Suppressor macrophage treated with lipopolysaccharide for 4 hours (primary cell): ENCODE data around the gene PDGFRB.
"Not testable (repeated sequence)": the region's sequence is repeated elsewhere in the genome, so short reads cannot be mapped to it uniquely, and the experiment has no call there.

Experiments used
- DNase-seq: peaks from one replicate; pipeline ENCODE4 v3.0.0-alpha.2; 2020

Gene PDGFRB

GRCh38 chr5:150112201-150113046 lies 43.2 kb downstream of the PDGFRB start:
- DNase-seq, result peak; percentile 91

GRCh38 chr5:150111122-150111521 lies 44.5 kb downstream of the PDGFRB start:
- no peak for DNase-seq

- no peak for DNase-seq
Measured at GRCh38 chr5:150109921-150110320, 45.7 kb downstream of the PDGFRB start.

GRCh38 chr5:150108711-150109514 lies 46.7 kb downstream of the PDGFRB start:
- no peak for DNase-seq

GRCh38 chr5:150107909-150108447 lies 47.7 kb downstream of the PDGFRB start:
- DNase-seq, result no peak

GRCh38 chr5:150106674-150107426 lies 48.8 kb downstream of the PDGFRB start:
- DNase-seq, result no peak

GRCh38 chr5:150105928-150106615 lies 49.6 kb downstream of the PDGFRB start:
- DNase-seq, result peak; percentile 95

- DNase-seq, result no peak
Measured at GRCh38 chr5:150104550-150104870, 51.1 kb downstream of the PDGFRB start.

GRCh38 chr5:150103678-150104549 lies 51.7 kb downstream of the PDGFRB start:
- DNase-seq, result no peak

GRCh38 chr5:150101023-150101422 lies 54.6 kb downstream of the PDGFRB start:
- no peak for DNase-seq

GRCh38 chr5:150097152-150097551 lies 58.5 kb downstream of the PDGFRB start:
- DNase-seq, result no peak

GRCh38 chr5:150092159-150092787 lies 63.4 kb downstream of the PDGFRB start:
- DNase-seq, result peak; percentile 45

GRCh38 chr5:150085950-150086715 lies 69.5 kb downstream of the PDGFRB start, which contains the start of gene CSF1R:
TSS of gene CSF1R (minus strand) at chr5:150086554. CDS start at chr5:150086427, 127 bp downstream.
- DNase-seq, result peak; percentile 71

- DNase-seq, result no peak
Measured at GRCh38 chr5:150085191-150085912, 70.3 kb downstream of the PDGFRB start.

GRCh38 chr5:150084754-150085153 lies 70.9 kb downstream of the PDGFRB start:
- not testable (repeated sequence) for DNase-seq

GRCh38 chr5:150082889-150083288 lies 72.8 kb downstream of the PDGFRB start:
- no peak for DNase-seq

- DNase-seq, result no peak
Measured at GRCh38 chr5:150082374-150082773, 73.3 kb downstream of the PDGFRB start.

- peak; percentile 98 for DNase-seq
Measured at GRCh38 chr5:150081541-150082283, 73.9 kb downstream of the PDGFRB start.
